ENCODE results near the gene THRAP3. TPM values are rescaled to one million over a fixed set of nuclear protein-coding genes. Genes with fewer than 3 reads are reported as not detected.

Gene THRAP3
- total and polyA plus RNA-seq, 9 of the 15 experiments (the other 6 are each of a cell fraction or from before 2014, with no cell fraction given) = 66.2 to 135 (median 113) TPM

DNA sequence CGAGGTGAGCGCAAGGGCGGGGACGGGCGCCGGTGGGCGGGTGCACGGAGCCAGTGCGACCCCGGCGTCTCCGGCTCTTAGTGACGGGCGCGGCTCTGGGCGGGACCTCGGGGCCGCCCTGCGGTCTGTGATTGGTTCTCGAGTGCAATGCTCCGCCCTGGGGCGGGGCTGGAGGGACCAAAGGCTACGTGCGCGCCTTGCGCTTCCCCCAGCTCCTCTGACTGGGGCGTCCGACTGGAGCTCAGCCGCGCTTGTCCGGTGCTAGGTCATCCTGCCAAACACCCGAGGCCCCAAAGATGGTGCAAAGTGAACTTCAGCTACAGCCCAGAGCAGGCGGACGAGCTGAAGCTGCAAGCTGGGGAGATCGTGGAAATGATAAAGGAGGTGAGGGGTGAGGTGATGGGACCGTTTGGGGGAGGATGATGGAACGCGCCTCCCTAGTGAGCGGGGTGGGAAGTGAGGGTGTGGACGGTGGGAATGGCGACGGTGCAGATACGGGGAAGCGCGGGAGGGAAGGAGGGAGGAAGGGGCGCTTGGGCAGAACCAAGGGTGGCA, 82.7 kb downstream of the THRAP3 start (continued):
- TF ChIP-seq, protein P1, sequence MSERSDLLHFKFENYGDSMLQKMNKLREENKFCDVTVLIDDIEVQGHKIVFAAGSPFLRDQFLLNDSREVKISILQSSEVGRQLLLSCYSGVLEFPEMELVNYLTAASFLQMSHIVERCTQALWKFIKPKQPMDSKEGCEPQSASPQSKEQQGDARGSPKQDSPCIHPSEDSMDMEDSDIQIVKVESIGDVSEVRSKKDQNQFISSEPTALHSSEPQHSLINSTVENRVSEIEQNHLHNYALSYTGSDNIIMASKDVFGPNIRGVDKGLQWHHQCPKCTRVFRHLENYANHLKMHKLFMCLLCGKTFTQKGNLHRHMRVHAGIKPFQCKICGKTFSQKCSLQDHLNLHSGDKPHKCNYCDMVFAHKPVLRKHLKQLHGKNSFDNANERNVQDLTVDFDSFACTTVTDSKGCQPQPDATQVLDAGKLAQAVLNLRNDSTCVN (CRISPR knock-in tag; IDR thresholded peaks at IDR 0.05) = peak; percentile 88
- peak; percentile 68 for TF ChIP-seq CXXC5 (CRISPR knock-in tag; IDR thresholded peaks at IDR 0.05)
- TF ChIP-seq, protein P2, sequence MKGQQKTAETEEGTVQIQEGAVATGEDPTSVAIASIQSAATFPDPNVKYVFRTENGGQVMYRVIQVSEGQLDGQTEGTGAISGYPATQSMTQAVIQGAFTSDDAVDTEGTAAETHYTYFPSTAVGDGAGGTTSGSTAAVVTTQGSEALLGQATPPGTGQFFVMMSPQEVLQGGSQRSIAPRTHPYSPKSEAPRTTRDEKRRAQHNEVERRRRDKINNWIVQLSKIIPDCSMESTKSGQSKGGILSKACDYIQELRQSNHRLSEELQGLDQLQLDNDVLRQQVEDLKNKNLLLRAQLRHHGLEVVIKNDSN (CRISPR knock-in tag; IDR thresholded peaks at IDR 0.05) = peak; percentile 24; the same call in 1 of the 2 replicates
- no peak for TF ChIP-seq RHOXF2B (CRISPR knock-in tag; conservative IDR thresholded peaks at IDR 0.05)
- TF ChIP-seq, protein P3, sequence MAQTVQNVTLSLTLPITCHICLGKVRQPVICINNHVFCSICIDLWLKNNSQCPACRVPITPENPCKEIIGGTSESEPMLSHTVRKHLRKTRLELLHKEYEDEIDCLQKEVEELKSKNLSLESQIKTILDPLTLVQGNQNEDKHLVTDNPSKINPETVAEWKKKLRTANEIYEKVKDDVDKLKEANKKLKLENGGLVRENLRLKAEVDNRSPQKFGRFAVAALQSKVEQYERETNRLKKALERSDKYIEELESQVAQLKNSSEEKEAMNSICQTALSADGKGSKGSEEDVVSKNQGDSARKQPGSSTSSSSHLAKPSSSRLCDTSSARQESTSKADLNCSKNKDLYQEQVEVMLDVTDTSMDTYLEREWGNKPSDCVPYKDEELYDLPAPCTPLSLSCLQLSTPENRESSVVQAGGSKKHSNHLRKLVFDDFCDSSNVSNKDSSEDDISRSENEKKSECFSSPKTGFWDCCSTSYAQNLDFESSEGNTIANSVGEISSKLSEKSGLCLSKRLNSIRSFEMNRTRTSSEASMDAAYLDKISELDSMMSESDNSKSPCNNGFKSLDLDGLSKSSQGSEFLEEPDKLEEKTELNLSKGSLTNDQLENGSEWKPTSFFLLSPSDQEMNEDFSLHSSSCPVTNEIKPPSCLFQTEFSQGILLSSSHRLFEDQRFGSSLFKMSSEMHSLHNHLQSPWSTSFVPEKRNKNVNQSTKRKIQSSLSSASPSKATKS (CRISPR knock-in tag; IDR thresholded peaks at IDR 0.05) = no peak
- TF ChIP-seq, protein P4, sequence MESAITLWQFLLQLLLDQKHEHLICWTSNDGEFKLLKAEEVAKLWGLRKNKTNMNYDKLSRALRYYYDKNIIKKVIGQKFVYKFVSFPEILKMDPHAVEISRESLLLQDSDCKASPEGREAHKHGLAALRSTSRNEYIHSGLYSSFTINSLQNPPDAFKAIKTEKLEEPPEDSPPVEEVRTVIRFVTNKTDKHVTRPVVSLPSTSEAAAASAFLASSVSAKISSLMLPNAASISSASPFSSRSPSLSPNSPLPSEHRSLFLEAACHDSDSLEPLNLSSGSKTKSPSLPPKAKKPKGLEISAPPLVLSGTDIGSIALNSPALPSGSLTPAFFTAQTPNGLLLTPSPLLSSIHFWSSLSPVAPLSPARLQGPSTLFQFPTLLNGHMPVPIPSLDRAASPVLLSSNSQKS (CRISPR knock-in tag; IDR thresholded peaks at IDR 0.05) = no peak
- TF ChIP-seq HMG20B (CRISPR knock-in tag; IDR thresholded peaks at IDR 0.05) = no peak
- TF ChIP-seq CREM (IDR thresholded peaks at IDR 0.05; ENCODE audit: low read depth) = peak; percentile 49; the same call in 1 of the 2 replicates
- no peak for TF ChIP-seq SRSF7 (optimal IDR thresholded peaks at IDR 0.05; ENCODE audit: low read depth, low read length)
- TF ChIP-seq EHMT2 (IDR thresholded peaks at IDR 0.05) = peak; percentile 52; the same call in 1 of the 2 replicates
- TF ChIP-seq, protein P5, sequence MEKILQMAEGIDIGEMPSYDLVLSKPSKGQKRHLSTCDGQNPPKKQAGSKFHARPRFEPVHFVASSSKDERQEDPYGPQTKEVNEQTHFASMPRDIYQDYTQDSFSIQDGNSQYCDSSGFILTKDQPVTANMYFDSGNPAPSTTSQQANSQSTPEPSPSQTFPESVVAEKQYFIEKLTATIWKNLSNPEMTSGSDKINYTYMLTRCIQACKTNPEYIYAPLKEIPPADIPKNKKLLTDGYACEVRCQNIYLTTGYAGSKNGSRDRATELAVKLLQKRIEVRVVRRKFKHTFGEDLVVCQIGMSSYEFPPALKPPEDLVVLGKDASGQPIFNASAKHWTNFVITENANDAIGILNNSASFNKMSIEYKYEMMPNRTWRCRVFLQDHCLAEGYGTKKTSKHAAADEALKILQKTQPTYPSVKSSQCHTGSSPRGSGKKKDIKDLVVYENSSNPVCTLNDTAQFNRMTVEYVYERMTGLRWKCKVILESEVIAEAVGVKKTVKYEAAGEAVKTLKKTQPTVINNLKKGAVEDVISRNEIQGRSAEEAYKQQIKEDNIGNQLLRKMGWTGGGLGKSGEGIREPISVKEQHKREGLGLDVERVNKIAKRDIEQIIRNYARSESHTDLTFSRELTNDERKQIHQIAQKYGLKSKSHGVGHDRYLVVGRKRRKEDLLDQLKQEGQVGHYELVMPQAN (IDR thresholded peaks at IDR 0.05; ENCODE audit: borderline replicate concordance) = peak; percentile 75; the same call in 1 of the 2 replicates
- peak; percentile 79; the same call in 1 of the 2 replicates for TF ChIP-seq NCOA1 (IDR thresholded peaks at IDR 0.05; ENCODE audit: low read depth)
- TF ChIP-seq, protein P6, sequence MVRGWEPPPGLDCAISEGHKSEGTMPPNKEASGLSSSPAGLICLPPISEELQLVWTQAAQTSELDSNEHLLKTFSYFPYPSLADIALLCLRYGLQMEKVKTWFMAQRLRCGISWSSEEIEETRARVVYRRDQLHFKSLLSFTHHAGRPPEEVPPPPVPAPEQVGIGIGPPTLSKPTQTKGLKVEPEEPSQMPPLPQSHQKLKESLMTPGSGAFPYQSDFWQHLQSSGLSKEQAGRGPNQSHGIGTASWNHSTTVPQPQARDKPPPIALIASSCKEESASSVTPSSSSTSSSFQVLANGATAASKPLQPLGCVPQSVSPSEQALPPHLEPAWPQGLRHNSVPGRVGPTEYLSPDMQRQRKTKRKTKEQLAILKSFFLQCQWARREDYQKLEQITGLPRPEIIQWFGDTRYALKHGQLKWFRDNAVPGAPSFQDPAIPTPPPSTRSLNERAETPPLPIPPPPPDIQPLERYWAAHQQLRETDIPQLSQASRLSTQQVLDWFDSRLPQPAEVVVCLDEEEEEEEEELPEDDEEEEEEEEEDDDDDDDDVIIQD (CRISPR knock-in tag; IDR thresholded peaks at IDR 0.05) = no peak
- peak; percentile 41 for TF ChIP-seq CREB1 (IDR thresholded peaks at IDR 0.05)
- TF ChIP-seq CREB1 (CRISPR knock-in tag; IDR thresholded peaks at IDR 0.05) = no peak
- TF ChIP-seq NFXL1 (CRISPR knock-in tag; IDR thresholded peaks at IDR 0.05) = no peak
- TF ChIP-seq ZBTB7A (IDR thresholded peaks at IDR 0.05; ENCODE audit: borderline replicate concordance, control insufficient read depth, low read depth, low read length) = peak; percentile 95
- TF ChIP-seq, protein P7, sequence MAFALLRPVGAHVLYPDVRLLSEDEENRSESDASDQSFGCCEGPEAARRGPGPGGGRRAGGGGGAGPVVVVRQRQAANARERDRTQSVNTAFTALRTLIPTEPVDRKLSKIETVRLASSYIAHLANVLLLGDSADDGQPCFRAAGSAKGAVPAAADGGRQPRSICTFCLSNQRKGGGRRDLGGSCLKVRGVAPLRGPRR (CRISPR knock-in tag; IDR thresholded peaks at IDR 0.05) = no peak

All from K562 (cell line).